Caco-2 (cell line): ENCODE data around the gene ATP8A2. TPM values are rescaled to one million over a fixed set of nuclear protein-coding genes. Genes with fewer than 3 reads are reported as not detected.

Source experiments
- BruUV-seq: library from RNA; stranded (reverse); fragments of 400-500 nt; replicated peaks from 2 replicates; lab custom pipeline; 2021; lab: Mats Ljungman, UMichigan
- CTCF ChIA-PET: fragments of 300-600 bp; sonication (Branson Sonifier 250); formaldehyde crosslinking; loops from one replicate; lab custom pipeline; 2022; ENCODE audit warnings: antibody characterized with exemption; lab: Charles Lee
- POLR2A ChIA-PET: fragments of 300-600 bp; sonication (Branson Sonifier 250); formaldehyde crosslinking; loops from one replicate; lab custom pipeline; 2022; ENCODE audit warnings: antibody characterized with exemption; lab: Charles Lee
- DNase-seq, 2 experiments: peaks; one replicate each; pipeline versions ENCODE4 v3.0.0 to v3.0.0-alpha.2; 2020 to 2022
- H3K27me3 ChIP-seq: replicated peaks from 2 replicates; pipeline ENCODE4 v1.6.0; 2011; ENCODE audit warnings: low read length; ENCODE audit not compliant: control insufficient read depth, insufficient read depth
- H3K36me3 ChIP-seq: 2 replicates; pipeline ENCODE4 v1.5.1; 2011; ENCODE audit warnings: low read length; ENCODE audit not compliant: control insufficient read depth, insufficient read depth
- H3K4me1 ChIP-seq: fragments of 250-450 bp; sonication (Bioruptor Pico); 2 replicates; pipeline ENCODE4 v1.5.1; 2020; ENCODE audit warnings: mild to moderate bottlenecking
- H3K4me3 ChIP-seq: 2 replicates; pipeline ENCODE4 v1.5.1; 2011; ENCODE audit warnings: low read depth, mild to moderate bottlenecking, control low read depth, low read length
- H3K9me3 ChIP-seq: fragments of 250-450 bp; sonication (Bioruptor Pico); 2 replicates; pipeline ENCODE4 v1.5.1; 2020; ENCODE audit warnings: mild to moderate bottlenecking, moderate library complexity
- H3K27ac Mint-ChIP-seq: one replicate; pipeline ENCODE4 v1.8.0; 2022; ENCODE audit warnings: mixed read lengths; ENCODE audit not compliant: unreplicated experiment
- H3K27me3 Mint-ChIP-seq: one replicate; pipeline ENCODE4 v1.8.0; 2022; ENCODE audit warnings: mixed read lengths; ENCODE audit not compliant: insufficient read depth, unreplicated experiment
- H3K36me3 Mint-ChIP-seq: one replicate; pipeline ENCODE4 v1.8.0; 2022; ENCODE audit warnings: mild to moderate bottlenecking, mixed read lengths; ENCODE audit not compliant: insufficient read depth, unreplicated experiment
- H3K4me1 Mint-ChIP-seq: one replicate; pipeline ENCODE4 v1.8.0; 2022; ENCODE audit warnings: low read depth, mixed read lengths; ENCODE audit not compliant: unreplicated experiment
- H3K4me3 Mint-ChIP-seq: one replicate; pipeline ENCODE4 v1.8.0; 2022; ENCODE audit warnings: mild to moderate bottlenecking, moderate library complexity, mixed read lengths; ENCODE audit not compliant: unreplicated experiment
- H3K9me3 Mint-ChIP-seq: one replicate; pipeline ENCODE4 v1.8.0; 2022; ENCODE audit warnings: mixed read lengths; ENCODE audit not compliant: unreplicated experiment
- intact Hi-C: fragments of 100-400 bp; cut with micrococcal nuclease; formaldehyde crosslinking; loops from one replicate; pipeline ENCODE4 v1.10.0; 2022; ENCODE audit not compliant: unreplicated experiment
- total RNA-seq: library from RNA; stranded (reverse); gene quantifications from 2 replicates; pipeline ENCODE4 v1.2.3, GENCODE V29; 2022
- TF ChIP-seq, protein P1 (sequence below), 2 experiments: fragments of 200-600 bp in 1 of 2; IDR thresholded peaks; 1 replicate in 1 of 2; 2 replicates in 1 of 2; pipeline versions ENCODE4 v1.5.1 to v1.8.0; 2011 to 2022; ENCODE audit warnings: antibody characterized with exemption in 1 of 2, control low read depth in 1 of 2, inconsistent platforms in 1 of 2, low read depth in 1 of 2, low read length in 1 of 2, mild to moderate bottlenecking in 1 of 2, moderate library complexity in 1 of 2; ENCODE audit not compliant: insufficient read depth in 1 of 2, severe bottlenecking in 1 of 2, unreplicated experiment in 1 of 2

The ATP8A2 gene
- total RNA-seq, 1 experiment from 2014 or later = 0.05 TPM

DNA sequence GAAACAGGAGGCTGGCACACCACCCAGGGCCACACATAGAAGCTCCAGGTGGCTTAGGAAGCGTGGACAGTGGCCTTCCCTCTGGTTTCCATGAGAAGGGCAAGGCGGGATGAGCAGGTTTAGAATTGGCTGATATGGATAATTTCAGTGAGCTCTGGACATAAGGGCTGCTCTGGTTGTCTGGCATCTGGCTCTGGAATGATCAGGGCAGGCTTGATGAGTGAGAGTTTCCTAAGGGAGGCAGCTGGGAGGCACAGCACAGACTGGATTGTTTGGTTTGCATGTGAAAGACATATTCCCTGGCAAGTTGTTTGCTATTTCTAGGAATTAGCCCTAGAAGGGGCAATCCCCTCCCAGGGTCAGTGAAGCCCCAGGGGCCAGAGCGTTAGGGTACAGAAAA lies 129.5 kb downstream of the ATP8A2 start:
- TF ChIP-seq, protein P1, sequence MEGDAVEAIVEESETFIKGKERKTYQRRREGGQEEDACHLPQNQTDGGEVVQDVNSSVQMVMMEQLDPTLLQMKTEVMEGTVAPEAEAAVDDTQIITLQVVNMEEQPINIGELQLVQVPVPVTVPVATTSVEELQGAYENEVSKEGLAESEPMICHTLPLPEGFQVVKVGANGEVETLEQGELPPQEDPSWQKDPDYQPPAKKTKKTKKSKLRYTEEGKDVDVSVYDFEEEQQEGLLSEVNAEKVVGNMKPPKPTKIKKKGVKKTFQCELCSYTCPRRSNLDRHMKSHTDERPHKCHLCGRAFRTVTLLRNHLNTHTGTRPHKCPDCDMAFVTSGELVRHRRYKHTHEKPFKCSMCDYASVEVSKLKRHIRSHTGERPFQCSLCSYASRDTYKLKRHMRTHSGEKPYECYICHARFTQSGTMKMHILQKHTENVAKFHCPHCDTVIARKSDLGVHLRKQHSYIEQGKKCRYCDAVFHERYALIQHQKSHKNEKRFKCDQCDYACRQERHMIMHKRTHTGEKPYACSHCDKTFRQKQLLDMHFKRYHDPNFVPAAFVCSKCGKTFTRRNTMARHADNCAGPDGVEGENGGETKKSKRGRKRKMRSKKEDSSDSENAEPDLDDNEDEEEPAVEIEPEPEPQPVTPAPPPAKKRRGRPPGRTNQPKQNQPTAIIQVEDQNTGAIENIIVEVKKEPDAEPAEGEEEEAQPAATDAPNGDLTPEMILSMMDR (IDR thresholded peaks at IDR 0.05; ENCODE audit: insufficient read depth in 1 of 2, low read depth in 1 of 2, low read length in 1 of 2, severe bottlenecking in 1 of 2, unreplicated experiment in 1 of 2) = no peak
- no peaks in the 10 kb centered on the region for H3K9me3 Mint-ChIP-seq
- H3K27me3 Mint-ChIP-seq = peaks cover 20% of the 10 kb centered on the region
- Histone ChIP-seq H3K36me3 (no peaks in the 10 kb centered on the region), H3K4me3 (no peak overlapping the region), H3K9me3 (no peaks in the 10 kb centered on the region), H3K4me1 (no peaks in the 10 kb centered on the region), H3K27me3 (no peaks in the 10 kb centered on the region)
- intact Hi-C loops = no loop called here
- CTCF ChIA-PET = no interaction called here
- H3K27ac Mint-ChIP-seq = no peak overlapping the region
- H3K4me3 Mint-ChIP-seq = no peak overlapping the region
- H3K4me1 Mint-ChIP-seq = no peaks in the 10 kb centered on the region
- POLR2A ChIA-PET = no interaction called here
- no peak for DNase-seq
- no peaks in the 10 kb centered on the region for H3K36me3 Mint-ChIP-seq
- no TSS peak for BruUV-seq

DNA sequence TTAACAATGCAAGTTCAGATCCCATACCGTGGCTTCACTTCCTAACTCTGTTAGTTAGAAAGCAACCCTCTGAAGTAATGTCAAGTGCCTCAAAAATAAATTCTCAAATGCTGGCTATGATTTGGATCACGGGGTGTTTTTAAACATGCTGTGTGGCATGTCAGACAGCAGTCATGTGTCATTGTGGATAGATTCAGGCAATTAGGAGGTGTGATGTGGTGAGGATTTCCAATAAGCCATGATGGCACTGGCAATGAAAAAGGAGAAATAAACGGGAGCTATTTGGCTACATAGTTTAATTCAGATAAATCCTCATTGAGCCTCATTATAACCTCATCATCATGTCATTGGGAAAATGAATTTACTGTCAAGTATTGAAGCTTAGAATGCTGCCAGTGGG lies 130.3 kb downstream of the ATP8A2 start:
- H3K9me3 Mint-ChIP-seq = no peaks in the 10 kb centered on the region
- no peak for DNase-seq
- Histone ChIP-seq H3K27me3 (no peaks in the 10 kb centered on the region), H3K4me1 (no peaks in the 10 kb centered on the region), H3K9me3 (no peaks in the 10 kb centered on the region), H3K36me3 (no peaks in the 10 kb centered on the region), H3K4me3 (no peak overlapping the region)
- TF ChIP-seq, protein P1 (IDR thresholded peaks at IDR 0.05; ENCODE audit: insufficient read depth in 1 of 2, low read depth in 1 of 2, low read length in 1 of 2, severe bottlenecking in 1 of 2, unreplicated experiment in 1 of 2) = no peak
- POLR2A ChIA-PET = no interaction called here
- CTCF ChIA-PET = interaction anchor here (0.6 kb wide), 1 partner anchor 62 kb away, joined by 3 read pairs; no protein-coding TSS in a partner anchor
- H3K36me3 Mint-ChIP-seq = no peaks in the 10 kb centered on the region
- no TSS peak for BruUV-seq
- H3K4me3 Mint-ChIP-seq = no peak overlapping the region
- peaks cover 22% of the 10 kb centered on the region for H3K27me3 Mint-ChIP-seq
- no peak overlapping the region for H3K27ac Mint-ChIP-seq
- H3K4me1 Mint-ChIP-seq = no peaks in the 10 kb centered on the region
- intact Hi-C loops = no loop called here

DNA sequence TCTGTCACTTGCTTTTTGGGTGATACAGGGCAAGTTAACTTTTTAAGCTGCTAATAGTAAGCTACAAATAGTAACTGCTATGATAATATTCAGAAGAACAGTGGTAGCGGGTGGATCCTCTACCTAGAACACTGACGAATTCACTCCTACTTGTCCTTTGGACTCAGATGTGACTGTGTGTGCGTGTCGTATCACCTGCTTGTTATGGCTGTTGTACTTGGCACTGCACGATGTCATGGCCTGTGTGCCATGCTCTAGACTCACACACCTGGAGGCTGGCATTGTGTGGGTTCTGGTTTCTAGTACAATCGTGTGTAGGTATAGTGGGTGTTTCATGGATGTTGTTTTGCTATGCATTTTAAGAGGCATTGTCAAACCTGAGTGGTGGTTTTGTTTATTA lies 130.8 kb downstream of the ATP8A2 start:
- DNase-seq = no peak
- no TSS peak for BruUV-seq
- H3K4me3 ChIP-seq = no peak overlapping the region
- no peaks in the 10 kb centered on the region for H3K36me3 ChIP-seq
- TF ChIP-seq, protein P1 (IDR thresholded peaks at IDR 0.05; ENCODE audit: insufficient read depth in 1 of 2, low read depth in 1 of 2, low read length in 1 of 2, severe bottlenecking in 1 of 2, unreplicated experiment in 1 of 2) = no peak
- Mint-ChIP-seq H3K36me3 (no peaks in the 10 kb centered on the region), H3K9me3 (no peaks in the 10 kb centered on the region), H3K4me3 (no peak overlapping the region), H3K27me3 (peaks cover 23% of the 10 kb centered on the region), H3K27ac (no peak overlapping the region), H3K4me1 (no peaks in the 10 kb centered on the region)
- H3K27me3 ChIP-seq = no peaks in the 10 kb centered on the region
- intact Hi-C loops = no loop called here
- POLR2A ChIA-PET = no interaction called here
- no peaks in the 10 kb centered on the region for H3K4me1 ChIP-seq
- no peaks in the 10 kb centered on the region for H3K9me3 ChIP-seq
- CTCF ChIA-PET = interaction anchor here (0.6 kb wide), 1 partner anchor 61 kb away, joined by 3 read pairs; no protein-coding TSS in a partner anchor
